Eye (tissue), 1 donor: Measurements from ENCODE around the gene UMODL1.
A peak's percentile ranks its signal among the peaks of the same experiment; 100 is the strongest.
"Not testable (repeated sequence)": the region's sequence is repeated elsewhere in the genome, so short reads cannot be mapped to it uniquely, and the experiment has no call there.

ENCODE experiments used
- DNase-seq: peaks from one replicate; pipeline ENCODE4 v3.0.0-alpha.2; 2015

UMODL1 gene

DNA sequence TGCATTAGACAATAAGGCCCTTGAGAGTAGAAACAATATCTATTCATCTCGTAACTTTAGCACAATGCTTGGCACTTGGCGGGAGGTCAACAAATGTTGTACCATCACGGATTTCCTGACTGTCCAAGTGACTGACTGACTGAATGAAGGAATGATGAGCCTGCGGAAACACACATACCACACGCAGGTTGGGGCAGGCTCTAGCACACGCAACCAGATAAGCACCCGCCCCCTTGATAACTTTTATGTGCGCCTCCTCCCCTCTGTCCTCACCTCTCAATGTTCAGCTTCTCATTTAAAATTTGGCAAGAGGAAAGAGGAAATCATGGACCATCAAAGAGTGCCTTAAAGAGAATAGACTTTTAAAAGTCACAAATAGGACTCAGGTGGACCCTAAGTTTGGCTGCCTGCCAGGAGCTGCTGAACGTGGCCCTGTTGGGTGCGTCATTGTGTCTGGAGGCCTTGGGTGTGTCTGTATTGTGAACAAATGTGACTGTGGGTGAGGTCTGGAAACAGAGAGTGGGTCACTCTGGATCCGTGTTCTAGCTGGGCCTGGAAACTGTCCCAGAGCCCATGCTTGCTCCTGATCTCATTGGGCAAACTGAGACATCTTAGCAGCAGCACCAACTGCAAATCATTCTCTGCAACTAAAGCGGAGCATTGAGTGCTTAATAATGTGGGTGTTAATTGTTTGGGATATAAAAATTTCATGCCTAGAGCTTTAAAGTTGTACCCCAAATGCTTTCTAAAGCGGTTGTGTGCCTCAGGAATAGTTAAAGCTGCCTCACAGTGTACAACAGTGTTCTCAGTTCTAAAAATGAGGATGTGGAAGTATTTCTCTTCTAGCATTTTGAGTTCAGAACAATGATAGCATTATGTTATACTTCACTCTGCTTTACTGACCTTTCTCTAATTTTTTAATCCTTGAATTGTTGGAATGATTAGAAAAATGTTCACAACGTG, 100.3 kb downstream of the UMODL1 start:
- DNase-seq: no peak

DNA sequence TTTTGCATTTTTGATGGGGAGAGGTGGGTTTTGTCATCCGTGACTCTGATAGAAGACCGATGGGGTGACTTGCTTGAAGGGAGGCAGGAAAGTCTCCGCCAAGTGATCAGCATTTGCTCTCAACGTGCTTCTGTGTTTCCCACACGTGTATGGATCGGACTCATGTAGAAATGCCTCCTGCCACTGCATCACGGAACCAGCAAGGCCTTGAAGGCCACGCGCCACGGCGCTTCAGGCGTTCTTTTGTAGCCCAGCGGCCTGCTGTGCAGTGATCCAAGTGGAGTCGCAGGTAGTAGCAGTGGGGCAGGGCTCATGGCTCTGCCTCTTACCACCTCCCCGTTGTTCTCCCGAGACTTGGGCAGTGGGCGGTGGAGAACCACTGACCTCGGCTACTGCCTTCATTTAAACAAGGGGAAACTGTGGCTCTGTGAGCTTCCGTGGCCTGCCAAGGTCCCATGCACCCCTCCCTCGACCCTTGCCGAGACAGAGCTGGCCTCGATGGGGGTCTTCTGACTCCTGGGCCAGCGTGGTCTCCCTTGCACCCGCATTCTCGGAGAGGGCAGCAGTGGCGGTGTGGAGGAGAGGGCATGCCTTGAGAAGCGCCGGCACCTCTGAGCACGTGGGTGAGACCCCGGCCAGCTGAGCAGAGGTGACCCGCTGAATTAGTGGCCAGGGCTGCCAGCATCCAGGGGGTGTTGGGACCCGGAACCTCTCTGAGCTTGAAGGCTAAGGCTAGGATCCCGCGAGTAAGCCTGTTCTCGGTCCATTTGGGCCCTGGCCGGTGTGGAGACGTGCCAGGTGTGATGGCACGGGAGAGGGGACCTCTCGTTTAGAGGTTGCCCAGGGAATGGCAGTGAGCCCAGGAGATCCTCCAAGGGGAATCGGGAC, 101.7 kb downstream of the UMODL1 start:
- DNase-seq: no peak

DNA sequence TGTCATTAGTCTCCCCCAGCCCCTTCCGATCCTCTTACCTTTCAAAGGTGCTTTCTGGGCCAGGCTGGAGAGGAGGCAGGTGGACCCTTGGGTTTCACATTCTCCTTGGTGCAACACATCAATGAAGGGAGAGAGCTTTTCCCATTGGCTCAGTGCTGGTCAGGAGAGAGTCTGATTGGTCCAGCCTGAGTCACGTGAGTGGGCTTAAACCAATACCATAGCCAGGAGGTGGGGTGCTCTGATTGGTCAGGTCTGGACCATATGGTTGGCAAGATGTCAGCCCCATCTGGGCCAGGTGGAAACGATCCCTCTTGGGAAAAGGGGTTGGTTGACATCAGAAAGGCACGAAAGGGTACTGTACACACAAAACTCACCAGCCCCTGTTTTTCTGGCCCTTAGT, 103.1 kb downstream of the UMODL1 start:
- DNase-seq: no peak

DNA sequence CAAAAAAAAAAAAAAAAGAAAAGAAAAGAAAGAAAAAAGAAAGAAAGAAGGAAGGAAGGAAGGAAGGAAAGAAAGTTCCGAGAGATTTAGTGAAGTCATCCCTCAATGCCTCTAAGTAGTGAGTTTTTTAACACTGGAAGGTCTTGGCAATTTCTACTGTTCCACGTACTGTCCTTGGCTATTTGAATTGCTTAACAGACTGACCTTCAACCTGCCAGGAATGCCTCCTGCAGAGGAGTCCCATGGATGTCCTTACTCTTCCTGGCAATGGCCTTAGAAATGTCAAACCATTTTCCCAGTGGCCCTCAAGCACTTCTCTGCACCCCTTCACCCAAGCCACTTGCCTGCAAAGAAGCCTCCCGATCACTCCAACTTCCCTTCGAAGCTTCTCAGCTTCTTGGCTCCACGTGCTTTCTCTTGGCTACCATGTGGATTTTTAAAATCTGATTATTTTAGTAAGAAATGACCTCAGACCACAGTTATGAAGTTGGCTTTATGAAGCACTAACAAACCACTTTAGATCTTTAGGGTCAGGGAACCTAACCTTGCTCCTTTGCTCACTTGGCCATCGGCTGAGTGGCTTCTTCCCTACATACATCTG, 104.1 kb downstream of the UMODL1 start:
- no peak for DNase-seq

DNA sequence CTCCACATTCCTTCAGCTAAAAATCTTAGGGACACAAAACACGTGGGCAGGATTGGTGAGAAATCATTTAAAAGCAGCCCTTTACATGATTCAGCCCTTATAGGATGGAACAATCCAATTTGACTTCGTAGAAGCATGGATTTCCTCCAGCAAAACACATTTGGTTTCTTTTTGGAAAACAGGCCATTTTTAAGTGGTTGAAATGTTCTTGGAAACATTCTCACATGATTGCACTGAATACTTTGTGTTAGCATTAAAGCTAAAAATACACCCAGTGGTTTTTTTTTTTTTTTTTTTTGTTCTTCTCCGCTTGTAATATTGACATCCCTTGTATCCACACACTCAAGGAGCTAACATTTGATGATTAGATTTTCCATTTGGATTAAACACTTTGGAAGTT, 105.7 kb downstream of the UMODL1 start:
- DNase-seq: no peak

DNA sequence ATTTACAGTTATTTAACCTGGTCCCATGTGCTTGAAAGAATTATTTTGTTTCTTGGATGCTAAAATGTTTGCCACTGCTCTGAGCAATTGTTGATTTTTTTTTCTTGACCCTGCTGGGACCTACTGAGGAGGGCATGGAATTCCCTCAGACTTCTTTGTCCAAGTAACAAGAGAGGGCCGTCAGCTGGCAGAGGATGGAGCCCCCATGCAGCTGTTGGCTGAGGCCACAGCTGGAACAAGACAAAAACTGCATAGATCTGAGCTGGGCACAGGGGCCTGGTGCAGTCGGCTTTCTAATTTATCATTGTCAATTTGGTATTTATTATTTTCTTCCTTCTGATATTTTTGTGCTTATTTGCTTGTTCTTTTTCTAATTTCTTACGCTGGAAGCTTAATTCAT, 108.2 kb downstream of the UMODL1 start:
- no peak for DNase-seq

DNA sequence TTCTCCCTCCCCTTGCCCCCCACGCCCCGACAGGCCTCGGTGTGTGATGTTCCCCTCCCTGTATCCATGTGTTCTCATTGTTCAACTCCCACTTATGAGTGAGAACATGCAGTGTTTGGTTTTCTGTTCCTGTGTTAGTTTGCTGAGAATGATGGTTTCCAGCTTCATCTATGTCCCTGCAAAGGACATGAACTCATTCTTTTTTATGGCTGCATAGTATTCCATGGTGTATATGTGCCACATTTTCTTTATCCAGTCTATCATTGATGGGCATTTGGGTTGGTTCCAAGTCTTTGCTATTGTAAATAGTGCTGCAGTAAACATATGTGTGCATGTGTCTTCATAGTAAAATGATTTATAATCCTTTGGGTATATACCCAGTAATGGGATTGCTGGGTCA, 108.9 kb downstream of the UMODL1 start:
- DNase-seq: not testable (repeated sequence)

DNA sequence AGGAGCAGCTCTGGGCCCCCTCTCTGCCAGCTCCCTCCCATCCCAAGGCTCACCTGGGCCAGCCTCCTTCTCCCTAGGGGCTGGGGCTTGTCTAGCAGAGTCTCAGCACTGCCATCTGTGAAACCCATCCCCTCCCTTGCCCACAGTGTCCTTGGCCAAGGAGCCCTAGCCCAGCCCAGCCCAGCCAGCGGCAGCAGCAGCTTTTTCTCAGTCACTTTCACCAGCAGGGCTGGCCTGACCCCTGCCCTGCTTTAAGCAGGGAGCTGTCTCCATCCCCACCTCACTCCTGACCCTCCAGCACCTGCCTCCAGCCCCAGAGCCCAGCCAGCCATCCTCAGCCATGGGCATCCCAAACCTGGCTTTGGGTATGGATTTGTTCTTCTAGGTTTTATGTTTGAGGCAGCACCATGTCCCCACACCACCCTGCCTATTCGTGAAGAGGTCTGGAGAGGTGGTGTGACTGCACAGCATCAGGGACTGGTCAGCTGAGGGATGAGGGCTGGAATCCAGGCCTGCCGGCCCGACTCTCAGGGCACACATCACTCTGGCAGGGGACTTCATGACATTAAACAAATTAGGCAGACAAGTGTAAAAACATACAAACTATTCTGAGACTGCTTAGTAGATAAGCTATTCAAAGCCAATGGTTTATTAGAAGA, 111.7 kb downstream of the UMODL1 start:
- DNase-seq: no peak

DNA sequence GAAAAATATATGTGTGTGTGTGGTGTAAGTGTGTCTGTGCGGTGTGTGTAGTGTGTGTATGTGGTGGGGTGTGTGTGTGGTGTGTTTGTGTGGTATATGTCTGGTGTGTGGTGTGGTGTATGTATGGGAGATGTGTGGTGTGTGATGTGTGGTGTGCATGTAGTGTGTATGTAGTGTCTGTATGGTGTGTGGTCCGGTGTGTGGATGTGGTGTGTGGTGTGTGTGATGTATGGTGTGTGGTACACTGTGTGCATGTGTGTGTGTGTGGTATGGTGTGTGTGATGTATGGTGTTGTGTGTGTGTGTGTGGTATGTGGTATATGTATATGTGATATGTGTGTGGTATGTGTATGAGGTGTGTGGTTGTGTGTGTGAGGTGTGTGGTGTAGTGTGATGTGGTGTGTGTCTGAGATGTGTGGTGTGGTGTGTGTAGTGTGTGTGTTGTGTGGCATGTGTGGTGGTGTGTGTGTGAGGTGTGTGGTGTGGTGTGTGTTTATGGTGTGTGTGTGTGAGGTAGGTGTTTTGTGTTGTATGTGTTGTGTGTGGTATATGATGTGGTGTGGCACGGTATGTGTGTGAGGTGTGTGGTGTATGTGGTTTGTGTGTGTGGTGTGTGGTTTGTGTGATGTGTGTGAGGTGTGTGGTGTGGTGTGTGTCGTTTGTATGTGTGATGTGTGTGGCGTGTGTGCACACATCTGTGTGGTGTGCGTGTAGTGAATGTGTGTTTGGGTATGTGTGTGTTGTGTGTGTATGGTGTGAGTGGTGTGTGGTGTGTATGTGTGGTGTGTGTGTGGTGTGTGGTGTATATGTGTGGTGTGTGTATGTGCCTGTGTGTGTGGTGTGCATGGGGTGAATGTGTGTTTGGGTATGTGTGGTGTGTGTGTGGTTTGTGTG, 112.5 kb downstream of the UMODL1 start:
- DNase-seq: no peak

DNA sequence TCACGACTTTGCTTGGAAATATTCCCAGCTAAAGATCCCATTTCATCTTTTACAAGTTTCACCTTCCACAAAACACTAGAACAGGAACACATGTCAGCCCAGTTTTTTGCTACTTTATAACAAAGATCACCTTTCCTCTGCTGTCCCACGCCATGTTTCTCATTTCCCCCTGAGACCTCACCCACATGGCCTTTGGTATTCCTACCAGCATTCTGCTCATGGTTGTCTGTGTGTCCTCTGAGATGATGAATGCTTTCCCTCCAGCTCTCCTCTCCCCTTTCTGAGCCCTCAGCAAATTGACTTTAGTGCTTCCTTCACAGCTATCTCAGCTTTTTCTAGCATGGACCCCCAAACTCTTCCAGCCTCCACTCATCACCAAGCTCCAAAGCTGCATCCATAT, 115.5 kb downstream of the UMODL1 start:
- no peak for DNase-seq

DNA sequence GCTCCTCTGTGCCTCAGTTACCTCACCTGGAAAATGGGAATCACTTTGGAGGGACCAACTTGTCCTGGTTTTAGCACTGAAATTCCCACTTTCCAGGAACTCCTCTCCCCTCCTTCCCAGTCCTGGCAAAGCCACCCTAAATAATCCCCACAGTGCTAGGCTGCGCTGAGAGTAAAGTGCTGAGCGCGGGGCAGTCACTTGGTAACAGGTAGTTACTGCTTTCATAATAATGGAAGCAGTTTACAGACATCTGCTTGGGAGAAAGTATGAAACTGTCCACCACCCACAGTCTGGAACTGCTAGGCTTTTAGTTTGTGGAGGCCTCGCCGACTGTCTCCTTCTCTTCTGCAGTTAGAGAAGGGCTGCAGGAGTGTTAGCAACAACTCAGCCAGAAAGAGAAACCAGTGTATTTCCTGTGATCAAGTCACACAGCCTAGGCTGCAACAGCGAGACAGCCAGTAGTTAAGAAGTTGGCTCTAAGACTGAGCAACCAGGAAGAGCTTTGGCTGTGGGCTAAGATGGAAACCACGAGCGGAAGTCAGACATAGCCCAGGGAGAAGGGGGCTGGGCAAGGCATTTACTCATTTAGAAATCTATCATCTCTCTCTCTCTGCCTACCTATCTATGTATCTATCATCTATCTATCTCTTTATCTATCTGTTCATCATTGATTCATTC, 117.0 kb downstream of the UMODL1 start:
- no peak for DNase-seq

DNA sequence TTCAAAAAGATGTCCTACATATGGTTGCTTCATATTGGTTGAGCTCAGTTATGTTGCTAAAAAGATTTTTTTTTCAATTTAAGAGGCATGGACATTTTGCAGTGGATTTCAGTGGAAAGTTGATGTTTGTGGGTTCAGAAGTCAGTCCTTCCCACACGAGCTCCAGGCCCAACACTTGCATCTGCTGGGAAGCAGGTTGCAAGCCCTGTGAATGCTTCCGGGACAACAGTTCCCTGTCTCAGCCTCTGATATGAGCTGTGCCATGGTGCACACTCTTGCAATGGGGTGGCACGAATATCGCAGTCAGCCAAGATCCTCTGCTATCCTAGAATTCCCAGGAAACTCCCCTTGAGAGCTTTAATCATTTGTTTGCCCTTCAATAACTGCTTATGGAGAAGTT, 117.5 kb downstream of the UMODL1 start:
- no peak for DNase-seq

DNA sequence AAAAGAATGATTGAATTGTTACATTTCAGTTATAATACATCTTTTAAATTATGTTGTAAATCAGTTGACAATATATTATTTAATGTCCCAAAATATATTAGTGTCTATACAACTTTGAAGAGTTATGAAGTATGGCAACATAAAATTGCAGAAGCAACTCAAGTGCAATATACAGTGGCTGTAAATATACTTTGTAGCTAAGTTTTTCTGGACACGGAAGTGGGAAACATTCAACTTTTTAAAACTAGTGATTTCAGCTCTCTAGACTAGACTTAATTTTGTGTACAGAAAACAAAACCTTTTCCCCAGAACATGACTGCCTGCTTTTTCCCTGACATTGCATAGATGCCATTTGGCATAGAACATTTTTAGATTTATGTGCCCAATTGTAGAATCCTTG, 118.3 kb downstream of the UMODL1 start:
- DNase-seq: no peak

DNA sequence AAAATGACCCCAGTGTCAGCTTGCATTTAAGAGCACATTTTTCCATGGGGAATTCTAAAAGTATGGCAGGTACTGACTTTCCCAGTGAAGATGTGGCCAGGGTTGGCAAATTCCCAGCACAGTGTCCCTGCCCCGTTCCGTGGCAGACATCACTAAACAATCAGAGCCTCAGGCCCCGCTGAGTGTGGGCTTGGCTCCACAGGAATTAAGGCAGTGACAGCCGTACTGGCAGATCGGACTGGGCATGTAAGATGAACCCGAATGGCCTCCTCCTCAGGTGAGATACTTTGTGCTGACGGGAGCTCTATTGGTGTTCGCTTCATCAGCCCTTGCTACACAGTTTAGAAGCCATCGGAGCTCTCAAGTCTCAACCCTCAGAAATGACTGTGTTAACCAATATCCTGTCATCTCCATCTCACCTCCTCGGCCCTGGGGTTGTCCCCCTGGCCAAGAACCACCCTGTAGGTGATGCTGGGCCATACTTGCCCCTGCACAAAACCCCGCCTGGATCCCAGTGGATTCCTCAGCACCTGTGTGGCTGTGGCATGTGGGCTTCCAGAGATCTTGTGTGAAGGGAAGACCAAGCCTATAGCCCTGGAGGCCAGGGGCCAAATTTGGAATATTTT, 118.9 kb downstream of the UMODL1 start:
- no peak for DNase-seq

DNA sequence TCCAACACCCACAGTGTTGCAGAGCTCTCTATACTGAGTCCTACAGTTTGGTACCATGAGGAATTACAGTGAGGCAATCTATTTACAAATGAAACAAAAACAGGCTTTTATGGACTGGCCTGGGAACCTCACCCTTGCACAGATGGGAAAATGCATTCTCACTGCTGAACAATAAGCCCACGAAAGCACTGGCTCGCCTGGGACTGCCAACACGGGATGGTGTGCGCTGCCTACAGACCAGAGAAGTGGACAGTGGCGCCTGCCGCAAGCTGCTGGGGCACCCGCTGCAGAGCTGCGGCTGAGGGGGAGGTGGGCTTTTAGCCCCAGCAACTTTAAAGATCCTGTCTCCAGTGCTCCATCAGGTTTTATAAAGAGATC, 119.4 kb downstream of the UMODL1 start:
- DNase-seq: no peak

DNA sequence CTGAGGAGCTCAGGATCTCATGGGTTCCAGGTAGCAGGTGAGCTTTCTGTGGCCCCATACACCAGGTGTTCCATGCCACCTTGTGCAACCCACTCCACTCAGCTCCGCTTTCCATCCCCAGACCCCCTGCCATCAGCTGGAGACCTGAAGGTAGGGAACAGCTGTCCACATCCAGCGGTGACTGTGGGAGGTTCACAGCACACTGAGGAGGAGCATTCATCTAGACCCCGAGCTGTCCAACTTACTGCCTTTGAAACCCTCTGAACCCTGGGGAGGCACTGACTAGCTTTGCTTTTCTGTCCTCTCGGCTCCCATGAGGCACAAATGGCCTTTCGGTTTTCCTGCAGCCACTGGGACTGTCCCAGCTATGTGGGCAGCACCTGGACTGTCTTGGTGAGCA, 119.9 kb downstream of the UMODL1 start:
- no peak for DNase-seq

DNA sequence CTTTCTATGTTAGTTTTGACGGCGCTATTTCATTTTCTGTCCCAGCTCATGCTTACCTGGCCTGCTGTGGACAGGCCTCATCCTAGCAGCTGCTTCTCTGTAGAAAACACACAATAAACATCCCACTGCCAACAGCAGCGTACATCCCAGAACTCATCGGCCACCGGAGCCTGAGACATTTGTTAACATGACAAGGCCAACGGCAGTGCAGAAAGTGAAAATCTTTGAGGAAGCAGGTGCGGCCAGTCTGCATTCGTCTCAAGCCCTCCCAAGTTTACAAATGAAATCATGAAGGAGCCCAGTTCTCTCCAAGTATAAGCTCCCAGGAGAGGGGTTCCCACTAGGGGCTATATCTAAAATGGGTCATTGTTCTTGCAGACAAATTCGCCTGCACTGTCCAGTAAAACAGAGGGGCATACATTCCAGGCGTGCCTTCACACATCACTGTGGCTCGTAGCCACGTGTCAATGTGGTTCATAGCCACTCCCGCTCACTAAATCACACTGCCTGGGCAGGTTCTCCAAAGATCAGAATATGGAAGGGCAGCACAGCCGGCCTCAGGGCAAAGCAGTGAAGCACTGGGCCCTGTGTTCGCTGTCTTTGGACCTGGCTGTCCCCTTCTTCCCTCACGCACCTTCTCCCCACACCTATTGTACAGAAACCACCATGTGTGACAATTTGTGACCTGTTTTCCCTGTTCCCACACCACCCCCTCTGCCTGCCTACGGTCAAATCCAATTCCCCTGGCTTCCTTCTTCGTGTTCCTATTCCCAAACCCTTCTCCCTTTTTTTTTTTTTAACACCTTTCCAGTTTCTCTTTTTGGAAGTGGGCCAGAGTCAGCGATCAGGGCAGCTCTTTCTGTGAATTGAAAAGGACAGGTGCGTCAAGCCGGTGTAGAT, 120.8 kb downstream of the UMODL1 start:
- DNase-seq: peak; percentile 6
